ENCODE results near the gene GFAP.

Gene GFAP

GRCh38 chr17:44915321-44915726 lies at the start of gene GFAP:
TSS of gene GFAP (minus strand) at chr17:44915500. CDS start at chr17:44915486, 14 bp downstream.
- Histone ChIP-seq H3K79me2 (ENCODE audit: insufficient read depth, low read length) (no peaks in the 10 kb centered on the region), H3K9me3 (ENCODE audit: insufficient read depth, low read length) (no peaks in the 10 kb centered on the region), H4K20me1 (ENCODE audit: low read depth, low read length) (no peaks in the 10 kb centered on the region), H3K4me3 (ENCODE audit: insufficient read depth, low read length, poor library complexity, severe bottlenecking) (no peak within 1 kb of the TSS), H3K36me3 (ENCODE audit: low read length) (no peaks in the 10 kb centered on the region), H3F3A (ENCODE audit: insufficient read depth) (no peaks in the 10 kb centered on the region), H3K27me3 (ENCODE audit: low read length) (no peaks in the 10 kb centered on the region), H2AFZ (ENCODE audit: low read depth, low read length, severe bottlenecking) (no peak within 1 kb of the TSS), H3K27ac (ENCODE audit: low read depth, low read length) (no peak within 1 kb of the TSS), H3K9me2 (replicated peaks; ENCODE audit: insufficient read depth, low read length) (no peaks in the 10 kb centered on the region), H3K9ac (ENCODE audit: low read length) (no peak within 1 kb of the TSS), H3K4me2 (ENCODE audit: low read depth, low read length, poor library complexity, severe bottlenecking) (no peak within 1 kb of the TSS)
- TF ChIP-seq, protein P1, sequence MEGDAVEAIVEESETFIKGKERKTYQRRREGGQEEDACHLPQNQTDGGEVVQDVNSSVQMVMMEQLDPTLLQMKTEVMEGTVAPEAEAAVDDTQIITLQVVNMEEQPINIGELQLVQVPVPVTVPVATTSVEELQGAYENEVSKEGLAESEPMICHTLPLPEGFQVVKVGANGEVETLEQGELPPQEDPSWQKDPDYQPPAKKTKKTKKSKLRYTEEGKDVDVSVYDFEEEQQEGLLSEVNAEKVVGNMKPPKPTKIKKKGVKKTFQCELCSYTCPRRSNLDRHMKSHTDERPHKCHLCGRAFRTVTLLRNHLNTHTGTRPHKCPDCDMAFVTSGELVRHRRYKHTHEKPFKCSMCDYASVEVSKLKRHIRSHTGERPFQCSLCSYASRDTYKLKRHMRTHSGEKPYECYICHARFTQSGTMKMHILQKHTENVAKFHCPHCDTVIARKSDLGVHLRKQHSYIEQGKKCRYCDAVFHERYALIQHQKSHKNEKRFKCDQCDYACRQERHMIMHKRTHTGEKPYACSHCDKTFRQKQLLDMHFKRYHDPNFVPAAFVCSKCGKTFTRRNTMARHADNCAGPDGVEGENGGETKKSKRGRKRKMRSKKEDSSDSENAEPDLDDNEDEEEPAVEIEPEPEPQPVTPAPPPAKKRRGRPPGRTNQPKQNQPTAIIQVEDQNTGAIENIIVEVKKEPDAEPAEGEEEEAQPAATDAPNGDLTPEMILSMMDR (IDR thresholded peaks at IDR 0.05; ENCODE audit: insufficient read depth, low read length, poor library complexity, severe bottlenecking), result no peak
- no peak for TF ChIP-seq EZH2phosphoT487 (conservative IDR thresholded peaks at IDR 0.05; ENCODE audit: low read length)

- no peak overlapping the region for H3K9ac ChIP-seq (ENCODE audit: low read length)
- no peak overlapping the region for H2AFZ ChIP-seq (ENCODE audit: low read depth, low read length, severe bottlenecking)
- H3K4me3 ChIP-seq (ENCODE audit: insufficient read depth, low read length, poor library complexity, severe bottlenecking), result no peak overlapping the region
Measured at GRCh38 chr17:44961921-44962350, 46.6 kb upstream of the GFAP start.

GRCh38 chr17:44960691-44961090 lies 45.4 kb upstream of the GFAP start:
- H3K27ac ChIP-seq (ENCODE audit: low read depth, low read length), result no peak overlapping the region
- H3K27me3 ChIP-seq (ENCODE audit: low read length), result no peaks in the 10 kb centered on the region

More at GRCh38 chr17:44961921-44962350, 46.6 kb upstream of the GFAP start:
- Histone ChIP-seq H3K36me3 (ENCODE audit: low read length) (no peaks in the 10 kb centered on the region), H3K79me2 (ENCODE audit: insufficient read depth, low read length) (no peaks in the 10 kb centered on the region), H3K27me3 (ENCODE audit: low read length) (no peaks in the 10 kb centered on the region), H3K27ac (ENCODE audit: low read depth, low read length) (no peak overlapping the region), H4K20me1 (ENCODE audit: low read depth, low read length) (no peaks in the 10 kb centered on the region), H3K4me2 (ENCODE audit: low read depth, low read length, poor library complexity, severe bottlenecking) (no peak overlapping the region), H3K9me2 (replicated peaks; ENCODE audit: insufficient read depth, low read length) (no peaks in the 10 kb centered on the region), H3F3A (ENCODE audit: insufficient read depth) (no peaks in the 10 kb centered on the region), H3K9me3 (ENCODE audit: insufficient read depth, low read length) (no peaks in the 10 kb centered on the region)
- TF ChIP-seq, protein P1 (IDR thresholded peaks at IDR 0.05; ENCODE audit: insufficient read depth, low read length, poor library complexity, severe bottlenecking), result no peak
- no peak for TF ChIP-seq EZH2phosphoT487 (conservative IDR thresholded peaks at IDR 0.05; ENCODE audit: low read length)

More at GRCh38 chr17:44960691-44961090, 45.4 kb upstream of the GFAP start:
- no peaks in the 10 kb centered on the region for H3F3A ChIP-seq (ENCODE audit: insufficient read depth)
- no peaks in the 10 kb centered on the region for H4K20me1 ChIP-seq (ENCODE audit: low read depth, low read length)
- no peak overlapping the region for H3K4me2 ChIP-seq (ENCODE audit: low read depth, low read length, poor library complexity, severe bottlenecking)
- TF ChIP-seq, protein P1 (IDR thresholded peaks at IDR 0.05; ENCODE audit: insufficient read depth, low read length, poor library complexity, severe bottlenecking), result no peak
- TF ChIP-seq EZH2phosphoT487 (conservative IDR thresholded peaks at IDR 0.05; ENCODE audit: low read length), result no peak
- no peaks in the 10 kb centered on the region for H3K79me2 ChIP-seq (ENCODE audit: insufficient read depth, low read length)
- H3K9me2 ChIP-seq (replicated peaks; ENCODE audit: insufficient read depth, low read length), result no peaks in the 10 kb centered on the region
- H3K36me3 ChIP-seq (ENCODE audit: low read length), result no peaks in the 10 kb centered on the region
- no peaks in the 10 kb centered on the region for H3K9me3 ChIP-seq (ENCODE audit: insufficient read depth, low read length)
- H2AFZ ChIP-seq (ENCODE audit: low read depth, low read length, severe bottlenecking), result no peak overlapping the region
- H3K4me3 ChIP-seq (ENCODE audit: insufficient read depth, low read length, poor library complexity, severe bottlenecking), result no peak overlapping the region
- no peak overlapping the region for H3K9ac ChIP-seq (ENCODE audit: low read length)
